WTC11 (cell line): ENCODE measurements around the gene CNR2.

Source experiments
- ZNF121 ChIP-seq: sonication (generic); formaldehyde crosslinking; IDR thresholded peaks from 2 replicates; pipeline ENCODE4 v1.8.0; 2023; ENCODE audit warnings: missing genetic modification reagents
- TF ChIP-seq, protein P1 (sequence below): fragments of 200-600 bp; IDR thresholded peaks from 2 replicates; pipeline ENCODE4 v1.8.0; 2022; ENCODE audit warnings: antibody characterized with exemption

DNA sequence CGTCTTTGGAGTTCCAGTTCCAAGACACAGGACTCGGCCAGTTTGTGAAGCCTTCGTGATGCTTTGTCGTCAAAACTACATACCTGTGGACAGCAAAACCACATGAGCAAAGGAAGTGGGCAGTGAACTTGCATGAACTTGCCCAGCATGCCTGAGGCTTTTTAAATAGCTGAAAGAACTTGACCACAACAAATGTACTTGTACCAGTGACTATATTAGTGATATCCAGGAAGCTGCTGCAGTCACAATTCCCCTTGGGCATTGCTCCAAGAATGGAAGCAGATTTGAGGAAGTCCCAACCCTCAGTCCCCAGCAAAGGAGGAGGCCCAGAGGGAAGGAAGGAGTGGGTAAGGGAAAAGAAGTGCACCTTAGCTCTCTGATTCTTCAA is 47.6 kb downstream of the CNR2 start:
- no peak for TF ChIP-seq ZNF121
- TF ChIP-seq, protein P1, sequence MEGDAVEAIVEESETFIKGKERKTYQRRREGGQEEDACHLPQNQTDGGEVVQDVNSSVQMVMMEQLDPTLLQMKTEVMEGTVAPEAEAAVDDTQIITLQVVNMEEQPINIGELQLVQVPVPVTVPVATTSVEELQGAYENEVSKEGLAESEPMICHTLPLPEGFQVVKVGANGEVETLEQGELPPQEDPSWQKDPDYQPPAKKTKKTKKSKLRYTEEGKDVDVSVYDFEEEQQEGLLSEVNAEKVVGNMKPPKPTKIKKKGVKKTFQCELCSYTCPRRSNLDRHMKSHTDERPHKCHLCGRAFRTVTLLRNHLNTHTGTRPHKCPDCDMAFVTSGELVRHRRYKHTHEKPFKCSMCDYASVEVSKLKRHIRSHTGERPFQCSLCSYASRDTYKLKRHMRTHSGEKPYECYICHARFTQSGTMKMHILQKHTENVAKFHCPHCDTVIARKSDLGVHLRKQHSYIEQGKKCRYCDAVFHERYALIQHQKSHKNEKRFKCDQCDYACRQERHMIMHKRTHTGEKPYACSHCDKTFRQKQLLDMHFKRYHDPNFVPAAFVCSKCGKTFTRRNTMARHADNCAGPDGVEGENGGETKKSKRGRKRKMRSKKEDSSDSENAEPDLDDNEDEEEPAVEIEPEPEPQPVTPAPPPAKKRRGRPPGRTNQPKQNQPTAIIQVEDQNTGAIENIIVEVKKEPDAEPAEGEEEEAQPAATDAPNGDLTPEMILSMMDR, result no peak
